GM08714 (cell line): ENCODE results near the gene GZMA.
"Not testable (repeated sequence)": the region's sequence is repeated elsewhere in the genome, so short reads cannot be mapped to it uniquely, and the experiment has no call there.

Experiments
- H3K4me3 ChIP-seq: fragments of 200-500 bp; sonication (Bioruptor generic); 2 replicates; pipeline ENCODE4 v1.5.1; 2014; ENCODE audit warnings: mild to moderate bottlenecking, low read length, inconsistent platforms
- ZNF274 ChIP-seq: IDR thresholded peaks from 2 replicates; pipeline ENCODE4 v1.6.1; 2012; ENCODE audit warnings: mild to moderate bottlenecking, low read depth, low read length

Gene GZMA

DNA sequence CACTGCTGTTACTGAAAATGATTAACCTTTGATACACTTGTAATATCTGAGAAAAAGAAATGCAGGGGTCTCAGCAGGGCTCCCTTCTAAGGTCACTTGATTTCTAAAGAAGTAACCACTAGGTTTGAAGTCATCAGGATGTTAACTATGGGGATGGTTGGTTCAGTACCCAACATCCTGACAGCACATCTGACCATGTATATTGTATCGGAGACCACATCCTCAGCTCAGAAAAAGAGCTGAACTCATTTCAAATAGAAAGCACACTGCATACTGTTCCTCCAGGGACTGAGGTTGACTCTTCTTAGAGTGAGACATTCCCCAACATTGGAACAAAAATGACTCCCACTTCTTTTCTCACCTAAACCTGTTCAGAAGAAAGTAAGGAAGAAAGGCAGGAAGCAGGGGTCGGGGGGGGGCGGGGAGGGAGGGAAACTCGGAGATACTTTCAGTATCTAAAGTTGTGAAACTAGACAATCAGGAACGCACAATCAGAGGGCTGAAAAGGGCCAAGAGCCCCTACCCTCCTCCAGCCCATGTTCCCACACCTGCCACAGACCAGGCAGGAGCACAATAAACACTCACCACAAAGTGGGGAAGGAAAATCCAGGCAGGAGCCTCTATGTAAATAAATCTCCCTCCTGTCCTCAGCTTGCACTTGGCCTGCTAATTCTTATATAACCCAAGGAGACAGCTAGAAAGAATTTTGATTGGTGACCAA lies 730 bp upstream of the GZMA start:
- no peak for TF ChIP-seq ZNF274
- H3K4me3 ChIP-seq = no peak overlapping the region

- no peak overlapping the region for H3K4me3 ChIP-seq
- TF ChIP-seq ZNF274 = no peak
Observed at GRCh38 chr5:55104036-55104772, 1.8 kb downstream of the GZMA start.

GRCh38 chr5:55104946-55105701 lies 2.7 kb downstream of the GZMA start:
- no peak for TF ChIP-seq ZNF274

GRCh38 chr5:55105976-55106375 lies 3.5 kb downstream of the GZMA start:
- H3K4me3 ChIP-seq = not testable (repeated sequence)

More at GRCh38 chr5:55104946-55105701, 2.7 kb downstream of the GZMA start:
- H3K4me3 ChIP-seq = no peak overlapping the region

DNA sequence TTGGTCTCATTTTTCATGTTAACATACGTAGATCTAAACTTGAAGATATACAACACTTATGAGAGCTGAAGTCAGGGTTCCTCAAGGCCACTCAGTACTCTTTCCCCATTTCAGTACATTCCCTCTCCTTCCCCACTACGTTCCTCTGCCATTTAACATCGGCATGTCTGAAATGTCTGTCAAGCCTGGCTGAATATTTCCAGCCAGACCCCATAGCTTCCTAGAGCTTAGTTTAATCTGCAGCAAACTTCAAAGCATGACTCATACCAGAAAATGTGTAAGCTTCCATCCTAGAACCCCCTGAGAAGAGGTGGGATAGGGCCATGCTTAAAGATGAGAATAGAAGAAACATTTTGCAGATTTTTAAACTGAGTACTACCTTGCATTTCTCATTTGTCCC lies 6.2 kb downstream of the GZMA start:
- TF ChIP-seq ZNF274 = no peak
- no peak overlapping the region for H3K4me3 ChIP-seq

- no peak overlapping the region for H3K4me3 ChIP-seq
- no peak for TF ChIP-seq ZNF274
Observed at GRCh38 chr5:55110217-55110616, 7.8 kb downstream of the GZMA start.

DNA sequence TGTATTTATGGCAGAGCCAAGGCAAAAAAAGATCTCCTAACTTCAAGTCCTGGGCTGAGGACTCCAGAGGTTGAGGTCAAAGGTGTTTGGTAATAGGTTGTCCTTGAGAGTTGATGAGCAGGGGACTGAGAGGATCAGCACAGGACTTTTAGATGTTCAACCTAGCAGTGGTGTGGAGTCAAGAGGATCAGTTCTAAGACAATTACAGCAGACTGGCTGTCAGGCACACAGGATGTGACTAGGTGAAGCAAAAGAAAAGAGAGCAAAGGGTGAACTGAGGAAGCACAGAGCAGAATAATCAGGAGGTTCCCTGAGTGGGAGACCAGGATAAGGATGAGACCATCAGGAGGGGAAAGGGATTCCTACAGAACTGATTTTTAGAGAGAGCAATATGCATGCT lies 10.9 kb downstream of the GZMA start:
- TF ChIP-seq ZNF274 = no peak
- no peak overlapping the region for H3K4me3 ChIP-seq

GRCh38 chr5:55114061-55114460 lies 11.6 kb downstream of the GZMA start:
- TF ChIP-seq ZNF274 = no peak
- H3K4me3 ChIP-seq = no peak overlapping the region

- H3K4me3 ChIP-seq = no peak overlapping the region
- no peak for TF ChIP-seq ZNF274
Observed at GRCh38 chr5:55123365-55123764, 20.9 kb downstream of the GZMA start.

GRCh38 chr5:55134053-55134722 lies 31.7 kb downstream of the GZMA start:
- TF ChIP-seq ZNF274 = no peak
- no peak overlapping the region for H3K4me3 ChIP-seq

GRCh38 chr5:55136521-55136920 lies 34.1 kb downstream of the GZMA start:
- no peak overlapping the region for H3K4me3 ChIP-seq
- TF ChIP-seq ZNF274 = no peak

GRCh38 chr5:55140908-55141665 lies 38.6 kb downstream of the GZMA start:
- no peak for TF ChIP-seq ZNF274
- no peak overlapping the region for H3K4me3 ChIP-seq

GRCh38 chr5:55141945-55142690 lies 39.7 kb downstream of the GZMA start:
- no peak overlapping the region for H3K4me3 ChIP-seq
- no peak for TF ChIP-seq ZNF274
